ENCODE measurements around the gene RTL10. TPM values are rescaled to one million over a fixed set of nuclear protein-coding genes. Genes with fewer than 3 reads are reported as not detected.
A peak's percentile ranks its signal among the peaks of the same experiment; 100 is the strongest.

RTL10 gene
- total and polyA plus RNA-seq, 2 of the 8 experiments (the other 6 are each of a cell fraction or from before 2014, with no cell fraction given), result 11.5 to 18.8 TPM

- FAIRE-seq, result no peak
- Histone ChIP-seq H4K8ac (ENCODE audit: extremely low read depth, insufficient read depth, low read length) (peak overlapping the region; percentile 53; the same call in 1 of the 2 replicates), H3K14ac (ENCODE audit: insufficient read length) (no peak overlapping the region), H4K20me1 (replicated peaks in 1 of 2; ENCODE audit: control insufficient read depth in 1 of 2, insufficient read depth in 2 of 2, low read length in 2 of 2) (no peaks in the 10 kb centered on the region), H2BK12ac (ENCODE audit: low read depth, low read length) (peak overlapping the region; percentile 84), H3K36me3 (ENCODE audit: control insufficient read depth in 2 of 4, insufficient read depth in 4 of 4, low read length in 3 of 4) (0 out of 8 replicates have a peak, but pooled peaks cover 0 to 2% (median 0%) of the 10 kb centered on the region in 4 experiments), H2BK120ac (replicated peaks; ENCODE audit: low read depth, low read length) (peak overlapping the region; percentile 95), H3K4me1 (replicated peaks in 1 of 4; ENCODE audit: control insufficient read depth in 3 of 4, insufficient read depth in 4 of 4, low read length in 3 of 4) (peaks cover 11 to 26% (median 20%) of the 10 kb centered on the region in 4 experiments), H2BK5ac (ENCODE audit: low read depth, low read length) (peak overlapping the region; percentile 99), H3K4ac (replicated peaks; ENCODE audit: insufficient read length, low read depth, low read length) (peak overlapping the region; percentile 66), H3K9me3 (ENCODE audit: insufficient read depth in 2 of 2, low read depth in 1 of 2, low read length in 1 of 2) (no peaks in the 10 kb centered on the region), H3K18ac (ENCODE audit: extremely low read depth, low read length) (peak overlapping the region; percentile 90), H2AFZ (ENCODE audit: low read length) (no peak overlapping the region), H2BK15ac (ENCODE audit: low read length) (peak overlapping the region; percentile 72), H2AK5ac (ENCODE audit: low read depth, low read length) (peak overlapping the region; percentile 76), H3K56ac (replicated peaks; ENCODE audit: insufficient read length, low read depth, low read length) (no peak overlapping the region), H3K27ac (ENCODE audit: low read depth, low read length) (no peak overlapping the region), H3K79me1 (ENCODE audit: low read depth, low read length) (no peaks in the 10 kb centered on the region; the same call in 1 of the 2 replicates), H3K27me3 (replicated peaks in 1 of 4; ENCODE audit: control insufficient read depth in 3 of 4, extremely low read depth in 1 of 4, insufficient read depth in 3 of 4, low read length in 3 of 4) (peaks cover 0 to 3% (median 0%) of the 10 kb centered on the region in 4 experiments; a peak in 1 of 7 replicates), H4K5ac (ENCODE audit: insufficient read length, low read depth, low read length) (no peak overlapping the region), H3K23ac (ENCODE audit: insufficient read length) (no peak overlapping the region), H3K4me2 (ENCODE audit: insufficient read depth in 1 of 2, low read depth in 2 of 2, low read length in 2 of 2) (no peak overlapping the region; a peak in 1 of 4 replicates), H4K91ac (replicated peaks; ENCODE audit: insufficient read length, low read length) (peak overlapping the region; percentile 98), H2BK20ac (ENCODE audit: low read length) (peak overlapping the region; percentile 93), H3K4me3 (ENCODE audit: extremely low read depth in 1 of 4, insufficient read depth in 2 of 4, low read depth in 3 of 4, low read length in 4 of 4) (no peak overlapping the region), H3K79me2 (ENCODE audit: control insufficient read depth in 1 of 2, insufficient read depth in 2 of 2, low read length in 2 of 2) (no peaks in the 10 kb centered on the region), H3K23me2 (ENCODE audit: low read depth, low read length) (peaks cover 4% of the 10 kb centered on the region), H3K9ac (replicated peaks in 1 of 4; ENCODE audit: extremely low read depth in 1 of 4, low read depth in 3 of 4, low read length in 3 of 4) (no peak overlapping the region)
- POLR2A ChIA-PET (ENCODE audit: partially characterized antibody), result interaction anchor here (0.5 to 3.9 kb wide), 2 partner anchors 12 to 30 kb away, joined by 3 to 27 read pairs; no protein-coding TSS in a partner anchor
- peak in 1 of 2 experiments; percentile 43 for DNase-seq (ENCODE audit: low read depth in 1 of 2, low spot score in 2 of 2)
- CTCF ChIA-PET (ENCODE audit: partially characterized antibody), result interaction anchor here (0.9 to 3.5 kb wide), 3 partner anchors 15 to 159 kb away, joined by 3 to 10 read pairs (median 3); no protein-coding TSS in a partner anchor
- 88% methylated on average over 26 of the region's 26 CpGs; no CpG with 5 or more reads in 1 of the 2 experiments for WGBS, 2 experiments (ENCODE audit: extremely low coverage in 1 of 2, insufficient coverage in 1 of 2, insufficient read length in 1 of 2, insufficient replicate concordance in 2 of 2, low coverage in 1 of 2, low lambda C conversion rate in 2 of 2, missing lambda C conversion rate in 1 of 2)
- TF ChIP-seq ATF3 (IDR thresholded peaks at IDR 0.05; ENCODE audit: insufficient read depth, low read depth, low read length), result no peak
- TF ChIP-seq SAP30 (IDR thresholded peaks at IDR 0.05; ENCODE audit: insufficient read depth, insufficient replicate concordance, low read length), result no peak
Measured at GRCh38 chr22:19882446-19883381, 28.0 kb upstream of the RTL10 start.
